Smooth muscle cell (in vitro differentiated cells): ENCODE measurements around the gene CEBPG. TPM values are rescaled to one million over a fixed set of nuclear protein-coding genes. Genes with fewer than 3 reads are reported as not detected.

ENCODE experiments used
- DNase-seq: peaks from one replicate; lab custom pipeline; 2025; ENCODE audit not compliant: unreplicated experiment; lab: John Stamatoyannopoulos, UW
- H2AFZ ChIP-seq: fragments of 200-600 bp; sonication (generic); 2 replicates; pipeline ENCODE4 v1.6.0; 2016; ENCODE audit warnings: antibody characterized with exemption, low read depth, mild to moderate bottlenecking
- H3F3A ChIP-seq: fragments of 200-600 bp; sonication (generic); 2 replicates; pipeline ENCODE4 v1.6.0; 2017; ENCODE audit warnings: antibody characterized with exemption, low read depth
- H3K27ac ChIP-seq: fragments of 200-600 bp; sonication (generic); 2 replicates; pipeline ENCODE4 v1.5.1; 2016; ENCODE audit warnings: low read depth, mild to moderate bottlenecking
- H3K27me3 ChIP-seq: fragments of 200-600 bp; sonication (generic); 2 replicates; pipeline ENCODE4 v1.6.1; 2016; ENCODE audit warnings: low read depth, mild to moderate bottlenecking
- H3K36me3 ChIP-seq: fragments of 200-600 bp; sonication (generic); 2 replicates; pipeline ENCODE4 v1.5.1; 2016; ENCODE audit warnings: low read depth
- H3K4me1 ChIP-seq: fragments of 200-600 bp; sonication (generic); 2 replicates; pipeline ENCODE4 v1.5.1; 2016; ENCODE audit warnings: low read depth
- H3K4me2 ChIP-seq: fragments of 200-600 bp; sonication (generic); 2 replicates; pipeline ENCODE4 v1.6.0; 2016; ENCODE audit warnings: mild to moderate bottlenecking
- H3K4me3 ChIP-seq: fragments of 200-600 bp; sonication (generic); 2 replicates; pipeline ENCODE4 v1.5.1; 2016; ENCODE audit warnings: mild to moderate bottlenecking
- H3K79me2 ChIP-seq: fragments of 200-600 bp; sonication (generic); 2 replicates; pipeline ENCODE4 v1.6.0; 2016; ENCODE audit warnings: low read depth, mild to moderate bottlenecking
- H3K9ac ChIP-seq: fragments of 200-600 bp; sonication (generic); 2 replicates; pipeline ENCODE4 v1.6.0; 2016; ENCODE audit warnings: low read depth
- H3K9me3 ChIP-seq: fragments of 200-600 bp; sonication (generic); replicated peaks from 2 replicates; pipeline ENCODE4 v1.5.1; 2016; ENCODE audit warnings: low read depth
- H4K20me1 ChIP-seq: fragments of 200-600 bp; sonication (generic); 2 replicates; pipeline ENCODE4 v1.6.0; 2016; ENCODE audit warnings: low read depth
- CTCF ChIP-seq: fragments of 200-600 bp; sonication (generic); IDR thresholded peaks from 2 replicates; pipeline ENCODE4 v1.5.1; 2017; ENCODE audit warnings: borderline replicate concordance, mild to moderate bottlenecking, antibody characterized with exemption; ENCODE audit not compliant: insufficient read depth, poor library complexity, severe bottlenecking
- WGBS: methylation state at CpG from one replicate; pipeline ENCODE4 v1.1.7; 2016; ENCODE audit warnings: low lambda C conversion rate; 5-methylcytosine and 5-hydroxymethylcytosine counted together
- polyA plus RNA-seq: library from polyadenylated mRNA; unstranded; fragments of >200 nt; fragmentation: Nextera tagmentation; extraction: Ambion mirVana; gene quantifications from 2 replicates; pipeline ENCODE4 v1.2.1, GENCODE V29; 2016
- total RNA-seq: library from RNA; depleted of rRNA; stranded (reverse); fragments of >200 nt; gene quantifications from 2 replicates; pipeline ENCODE4 v1.2.3, GENCODE V29; 2014

Gene CEBPG
- total and polyA plus RNA-seq, 2 experiments from 2014 or later = 15.3 to 27.8 TPM

GRCh38 chr19:33350538-33351309 lies 22.8 kb upstream of the CEBPG start:
- no peaks in the 10 kb centered on the region for H4K20me1 ChIP-seq
- no peak overlapping the region for H3K4me3 ChIP-seq
- H3K9ac ChIP-seq = no peak overlapping the region
- no peaks in the 10 kb centered on the region for H3K79me2 ChIP-seq
- H3F3A ChIP-seq = no peaks in the 10 kb centered on the region
- no peaks in the 10 kb centered on the region for H3K36me3 ChIP-seq
- WGBS = 61% methylated on average over 12 of the region's 12 CpGs
- no peak overlapping the region for H3K4me2 ChIP-seq
- no peak for TF ChIP-seq CTCF
- H3K4me1 ChIP-seq = no peaks in the 10 kb centered on the region
- H3K9me3 ChIP-seq = no peaks in the 10 kb centered on the region
- no peak for DNase-seq
- no peaks in the 10 kb centered on the region for H3K27me3 ChIP-seq
- H2AFZ ChIP-seq = no peak overlapping the region
- H3K27ac ChIP-seq = no peak overlapping the region

- H3F3A ChIP-seq = no peaks in the 10 kb centered on the region
- H3K36me3 ChIP-seq = no peaks in the 10 kb centered on the region
- H3K4me1 ChIP-seq = no peaks in the 10 kb centered on the region
- H3K27me3 ChIP-seq = no peaks in the 10 kb centered on the region
- 78% methylated on average over 2 of the region's 2 CpGs for WGBS
- H3K9me3 ChIP-seq = no peaks in the 10 kb centered on the region
- H3K27ac ChIP-seq = no peak overlapping the region
- no peaks in the 10 kb centered on the region for H3K79me2 ChIP-seq
- H2AFZ ChIP-seq = no peak overlapping the region
- no peak overlapping the region for H3K4me2 ChIP-seq
- no peaks in the 10 kb centered on the region for H4K20me1 ChIP-seq
- no peak overlapping the region for H3K4me3 ChIP-seq
- TF ChIP-seq CTCF = no peak
- no peak for DNase-seq
- no peak overlapping the region for H3K9ac ChIP-seq
Observed at GRCh38 chr19:33355535-33355934, 18.0 kb upstream of the CEBPG start.

- no peak overlapping the region for H3K4me2 ChIP-seq
- no peaks in the 10 kb centered on the region for H3K4me1 ChIP-seq
- no peak overlapping the region for H2AFZ ChIP-seq
- no peaks in the 10 kb centered on the region for H3F3A ChIP-seq
- no peaks in the 10 kb centered on the region for H3K36me3 ChIP-seq
- no peak for DNase-seq
- no peaks in the 10 kb centered on the region for H4K20me1 ChIP-seq
- H3K4me3 ChIP-seq = no peak overlapping the region
- no peaks in the 10 kb centered on the region for H3K9me3 ChIP-seq
- no peaks in the 10 kb centered on the region for H3K79me2 ChIP-seq
- H3K9ac ChIP-seq = no peak overlapping the region
- no peak overlapping the region for H3K27ac ChIP-seq
- no peak for TF ChIP-seq CTCF
- no peaks in the 10 kb centered on the region for H3K27me3 ChIP-seq
- WGBS = 72% methylated on average over 1 of the region's 1 CpG
Observed at GRCh38 chr19:33357556-33357955, 16.0 kb upstream of the CEBPG start.

- H3F3A ChIP-seq = no peaks in the 10 kb centered on the region
- no peak overlapping the region for H3K4me2 ChIP-seq
- H3K27me3 ChIP-seq = no peaks in the 10 kb centered on the region
- no peak overlapping the region for H3K27ac ChIP-seq
- H4K20me1 ChIP-seq = no peaks in the 10 kb centered on the region
- H3K4me3 ChIP-seq = no peak overlapping the region
- H3K9me3 ChIP-seq = no peaks in the 10 kb centered on the region
- no peaks in the 10 kb centered on the region for H3K36me3 ChIP-seq
- no peaks in the 10 kb centered on the region for H3K79me2 ChIP-seq
- DNase-seq = no peak
- H2AFZ ChIP-seq = no peak overlapping the region
- WGBS = 77% methylated on average over 6 of the region's 6 CpGs
- no peaks in the 10 kb centered on the region for H3K4me1 ChIP-seq
- TF ChIP-seq CTCF = no peak
- H3K9ac ChIP-seq = no peak overlapping the region
Observed at GRCh38 chr19:33358408-33358807, 15.1 kb upstream of the CEBPG start.
